ENCODE data around the gene NUMBL.

GRCh38 chr19:40690050-40690692, at the start of gene NUMBL:
- TF ChIP-seq CTCF (conservative IDR thresholded peaks at IDR 0.05; ENCODE audit: low read depth, low read length), result no peak
- TF ChIP-seq EZH2phosphoT487 (IDR thresholded peaks at IDR 0.05; ENCODE audit: borderline replicate concordance, low read length), result no peak

Measured in PC-3 (cell line).